Ascending aorta (tissue), 2 donors: ENCODE measurements around the gene FANCF. TPM values are rescaled to one million over a fixed set of nuclear protein-coding genes. Genes with fewer than 3 reads are reported as not detected.

Experiments
- DNase-seq, 2 donors: peaks; one replicate each; pipeline ENCODE4 v3.0.0-alpha.2; 2019; ENCODE audit warnings: low spot score in 2 of 2
- H3K27ac ChIP-seq, 2 donors: fragments of 200-600 bp; sonication (generic); one replicate each; pipeline ENCODE4 v1.5.1; 2016 to 2017; ENCODE audit warnings: mild to moderate bottlenecking in 1 of 2
- H3K27me3 ChIP-seq: fragments of 200-600 bp; sonication (generic); one replicate; pipeline ENCODE4 v1.5.1; 2017
- H3K36me3 ChIP-seq, 2 donors: fragments of 200-600 bp; sonication (generic); one replicate each; pipeline ENCODE4 v1.5.1; 2016
- H3K4me1 ChIP-seq, 2 donors: fragments of 200-600 bp; sonication (generic); one replicate each; pipeline ENCODE4 v1.5.1; 2016 to 2017; ENCODE audit warnings: mild to moderate bottlenecking in 1 of 2
- H3K4me3 ChIP-seq, 2 donors: fragments of 200-600 bp; sonication (generic); one replicate each; pipeline ENCODE4 v1.5.1; 2016 to 2017; ENCODE audit warnings: mild to moderate bottlenecking in 1 of 2
- H3K9me3 ChIP-seq, 2 donors: fragments of 200-600 bp; sonication (generic); one replicate each; pipeline ENCODE4 v1.5.1; 2016
- intact Hi-C: fragments of 100-400 bp; cut with DNase I; formaldehyde crosslinking; loops from one replicate; pipeline ENCODE4 v1.15.1; 2023
- total RNA-seq: library from RNA; depleted of rRNA; stranded (reverse); fragments of >200 nt; gene quantifications from one replicate; pipeline ENCODE4 v1.1.0, GENCODE V29; 2016
- TF ChIP-seq, protein P1 (sequence below), 3 experiments: fragments of 200-600 bp in 2 of 3; fragments of 450-650 bp in 1 of 3; sonication (generic) in 2 of 3; IDR thresholded peaks; one replicate each; pipeline ENCODE4 v1.5.1; 2016 to 2019; ENCODE audit warnings: antibody characterized with exemption in 3 of 3, mild to moderate bottlenecking in 1 of 3, moderate library complexity in 1 of 3

The FANCF gene
- total RNA-seq, 1 donor from 2014 or later, result 0.32 TPM

DNA sequence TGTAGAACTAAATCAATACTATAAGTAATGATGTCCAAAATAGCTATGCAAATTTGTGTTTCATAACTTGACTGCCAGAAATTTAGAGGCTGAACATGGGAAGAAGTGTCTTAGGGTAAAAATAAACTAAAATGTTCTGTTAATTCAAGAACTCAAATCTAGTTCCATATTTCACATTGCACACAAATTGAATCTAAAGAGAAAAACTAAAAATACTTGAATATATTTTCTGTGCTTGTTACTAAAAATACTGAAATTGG, 43.5 kb downstream of the FANCF start:
- no peak overlapping the region for H3K27ac ChIP-seq
- no peak overlapping the region for H3K4me3 ChIP-seq
- TF ChIP-seq, protein P1, sequence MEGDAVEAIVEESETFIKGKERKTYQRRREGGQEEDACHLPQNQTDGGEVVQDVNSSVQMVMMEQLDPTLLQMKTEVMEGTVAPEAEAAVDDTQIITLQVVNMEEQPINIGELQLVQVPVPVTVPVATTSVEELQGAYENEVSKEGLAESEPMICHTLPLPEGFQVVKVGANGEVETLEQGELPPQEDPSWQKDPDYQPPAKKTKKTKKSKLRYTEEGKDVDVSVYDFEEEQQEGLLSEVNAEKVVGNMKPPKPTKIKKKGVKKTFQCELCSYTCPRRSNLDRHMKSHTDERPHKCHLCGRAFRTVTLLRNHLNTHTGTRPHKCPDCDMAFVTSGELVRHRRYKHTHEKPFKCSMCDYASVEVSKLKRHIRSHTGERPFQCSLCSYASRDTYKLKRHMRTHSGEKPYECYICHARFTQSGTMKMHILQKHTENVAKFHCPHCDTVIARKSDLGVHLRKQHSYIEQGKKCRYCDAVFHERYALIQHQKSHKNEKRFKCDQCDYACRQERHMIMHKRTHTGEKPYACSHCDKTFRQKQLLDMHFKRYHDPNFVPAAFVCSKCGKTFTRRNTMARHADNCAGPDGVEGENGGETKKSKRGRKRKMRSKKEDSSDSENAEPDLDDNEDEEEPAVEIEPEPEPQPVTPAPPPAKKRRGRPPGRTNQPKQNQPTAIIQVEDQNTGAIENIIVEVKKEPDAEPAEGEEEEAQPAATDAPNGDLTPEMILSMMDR (IDR thresholded peaks at IDR 0.05), result no peak
- intact Hi-C loops, result no loop called here
- H3K36me3 ChIP-seq, result no peaks in the 10 kb centered on the region
- DNase-seq, result no peak
- H3K9me3 ChIP-seq, result no peaks in the 10 kb centered on the region
- H3K4me1 ChIP-seq, result no peaks in the 10 kb centered on the region
- H3K27me3 ChIP-seq, result no peaks in the 10 kb centered on the region

DNA sequence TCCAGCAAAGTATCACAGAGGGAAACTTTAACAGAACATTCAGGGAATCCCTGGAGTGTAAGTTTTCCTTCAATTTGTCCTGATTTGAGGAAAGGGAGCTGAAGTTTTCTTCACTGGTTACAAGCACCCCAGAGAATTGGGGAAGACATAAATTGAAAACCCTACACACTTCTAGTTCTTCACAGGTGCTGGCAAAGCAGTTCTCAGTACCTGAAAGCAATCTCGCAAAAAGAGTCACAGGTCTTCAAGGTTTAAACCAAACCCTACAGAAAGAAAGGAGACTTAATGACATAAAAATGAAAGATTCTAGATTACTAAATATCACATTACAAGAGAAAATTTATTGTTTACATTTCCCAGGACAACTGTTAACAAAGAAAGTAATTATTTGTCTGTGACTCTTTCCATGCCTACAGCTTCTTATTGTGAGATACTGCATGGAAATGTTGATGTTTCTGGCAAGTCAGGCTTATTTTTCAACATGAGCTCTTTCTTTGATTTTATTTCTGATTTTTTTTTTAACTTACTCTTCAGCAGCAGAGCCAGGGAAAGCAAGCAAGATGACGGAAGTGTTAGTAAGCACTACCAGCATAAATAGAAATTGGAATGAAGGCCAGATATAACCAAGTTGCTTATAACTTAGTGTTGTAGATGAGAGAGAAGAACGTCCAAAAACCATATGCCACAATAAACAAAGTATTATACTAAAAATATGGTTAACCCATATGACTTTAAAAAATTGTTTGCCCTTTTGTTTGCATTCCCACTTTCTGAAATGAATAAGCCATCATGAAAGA, 44.1 kb downstream of the FANCF start:
- Histone ChIP-seq H3K4me1 (no peaks in the 10 kb centered on the region), H3K27me3 (no peaks in the 10 kb centered on the region), H3K9me3 (no peaks in the 10 kb centered on the region), H3K36me3 (no peaks in the 10 kb centered on the region), H3K4me3 (no peak overlapping the region), H3K27ac (no peak overlapping the region)
- TF ChIP-seq, protein P1 (IDR thresholded peaks at IDR 0.05), result no peak
- no peak for DNase-seq
- intact Hi-C loops, result no loop called here

DNA sequence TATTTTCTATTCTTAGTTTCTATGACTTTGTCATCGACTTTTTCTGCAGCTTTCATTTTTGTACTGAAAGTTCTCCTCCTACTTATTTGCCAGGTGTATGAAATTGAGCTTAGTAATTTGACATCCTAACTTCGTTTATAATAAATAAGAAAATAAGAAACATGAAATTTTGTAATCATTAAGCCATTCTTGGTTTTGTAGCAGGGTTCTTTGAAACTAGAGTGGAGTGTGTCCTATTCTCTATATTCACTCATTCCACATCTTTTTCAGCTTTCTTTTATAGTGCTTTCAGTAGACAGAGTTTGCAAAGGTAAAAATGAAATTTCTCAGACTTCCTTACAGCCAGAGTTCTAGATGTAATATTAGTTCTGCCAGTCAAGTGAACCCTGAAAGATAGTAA, 47.8 kb downstream of the FANCF start:
- Histone ChIP-seq H3K36me3 (no peaks in the 10 kb centered on the region), H3K9me3 (no peaks in the 10 kb centered on the region), H3K27me3 (no peaks in the 10 kb centered on the region), H3K4me1 (no peaks in the 10 kb centered on the region), H3K27ac (no peak overlapping the region), H3K4me3 (no peak overlapping the region)
- intact Hi-C loops, result no loop called here
- DNase-seq, result no peak
- TF ChIP-seq, protein P1 (IDR thresholded peaks at IDR 0.05), result no peak

Other genes starting within 250 kb of the FANCF start
- gene GAS2, start 40.8 kb upstream of the FANCF start, total RNA-seq, result 27.0 TPM
- gene SVIP, start 204.0 kb upstream of the FANCF start, total RNA-seq, result 6.1 TPM
- not detected for gene CCDC179, start 234.7 kb upstream of the FANCF start, total RNA-seq